WERI-Rb-1 (cell line): ENCODE measurements around the gene SYNPO2L.
"Not testable (repeated sequence)": the region's sequence is repeated elsewhere in the genome, so short reads cannot be mapped to it uniquely, and the experiment has no call there.

Source experiments
- DNase-seq: peaks from one replicate; pipeline ENCODE4 v3.0.0-alpha.2; 2020
- H3K27ac ChIP-seq: fragments of 250-450 bp; sonication (Bioruptor Pico); 2 replicates; pipeline ENCODE4 v1.5.1; 2020; ENCODE audit warnings: mild to moderate bottlenecking, moderate library complexity
- H3K27me3 ChIP-seq: fragments of 250-450 bp; sonication (Bioruptor Pico); 2 replicates; pipeline ENCODE4 v1.5.1; 2021; ENCODE audit warnings: mild to moderate bottlenecking, low read depth, moderate library complexity; ENCODE audit not compliant: insufficient read depth, severe bottlenecking
- H3K36me3 ChIP-seq: fragments of 250-450 bp; sonication (Bioruptor Pico); 2 replicates; pipeline ENCODE4 v1.5.1; 2020; ENCODE audit warnings: mild to moderate bottlenecking, moderate library complexity
- H3K4me3 ChIP-seq: 2 replicates; pipeline ENCODE4 v1.5.1; 2011; ENCODE audit warnings: low read depth, mild to moderate bottlenecking, control low read depth, low read length
- H3K9me3 ChIP-seq: fragments of 250-450 bp; sonication (Bioruptor Pico); 2 replicates; pipeline ENCODE4 v1.5.1; 2021; ENCODE audit warnings: mild to moderate bottlenecking, moderate library complexity; ENCODE audit not compliant: severe bottlenecking
- TF ChIP-seq, protein P1 (sequence below): IDR thresholded peaks from 2 replicates; pipeline ENCODE4 v1.5.1; 2011; ENCODE audit warnings: low read depth, mild to moderate bottlenecking, control low read depth, inconsistent platforms, low read length

Gene SYNPO2L

GRCh38 chr10:73625884-73626752, 29.7 kb downstream of the SYNPO2L start:
- Histone ChIP-seq H3K27me3 (no peaks in the 10 kb centered on the region), H3K4me3 (peak overlapping the region; percentile 59), H3K27ac (peak overlapping the region; percentile 77), H3K9me3 (no peaks in the 10 kb centered on the region), H3K36me3 (no peaks in the 10 kb centered on the region; the same call in 1 of the 2 replicates)
- TF ChIP-seq, protein P1, sequence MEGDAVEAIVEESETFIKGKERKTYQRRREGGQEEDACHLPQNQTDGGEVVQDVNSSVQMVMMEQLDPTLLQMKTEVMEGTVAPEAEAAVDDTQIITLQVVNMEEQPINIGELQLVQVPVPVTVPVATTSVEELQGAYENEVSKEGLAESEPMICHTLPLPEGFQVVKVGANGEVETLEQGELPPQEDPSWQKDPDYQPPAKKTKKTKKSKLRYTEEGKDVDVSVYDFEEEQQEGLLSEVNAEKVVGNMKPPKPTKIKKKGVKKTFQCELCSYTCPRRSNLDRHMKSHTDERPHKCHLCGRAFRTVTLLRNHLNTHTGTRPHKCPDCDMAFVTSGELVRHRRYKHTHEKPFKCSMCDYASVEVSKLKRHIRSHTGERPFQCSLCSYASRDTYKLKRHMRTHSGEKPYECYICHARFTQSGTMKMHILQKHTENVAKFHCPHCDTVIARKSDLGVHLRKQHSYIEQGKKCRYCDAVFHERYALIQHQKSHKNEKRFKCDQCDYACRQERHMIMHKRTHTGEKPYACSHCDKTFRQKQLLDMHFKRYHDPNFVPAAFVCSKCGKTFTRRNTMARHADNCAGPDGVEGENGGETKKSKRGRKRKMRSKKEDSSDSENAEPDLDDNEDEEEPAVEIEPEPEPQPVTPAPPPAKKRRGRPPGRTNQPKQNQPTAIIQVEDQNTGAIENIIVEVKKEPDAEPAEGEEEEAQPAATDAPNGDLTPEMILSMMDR: no peak
- DNase-seq: peak; percentile 93

- H3K27me3 ChIP-seq: no peaks in the 10 kb centered on the region
- peak overlapping the region; percentile 59 for H3K4me3 ChIP-seq
- no peaks in the 10 kb centered on the region; the same call in 1 of the 2 replicates for H3K36me3 ChIP-seq
- peak overlapping the region; percentile 81 for H3K27ac ChIP-seq
- TF ChIP-seq, protein P1: no peak
- peak; percentile 54 for DNase-seq
- H3K9me3 ChIP-seq: no peaks in the 10 kb centered on the region
Observed at GRCh38 chr10:73625004-73625883, 30.6 kb downstream of the SYNPO2L start.

GRCh38 chr10:73623056-73623455, 32.8 kb downstream of the SYNPO2L start:
- Histone ChIP-seq H3K36me3 (no peaks in the 10 kb centered on the region; the same call in 1 of the 2 replicates), H3K27ac (no peak overlapping the region)
- DNase-seq: no peak

GRCh38 chr10:73620974-73621373, 34.9 kb downstream of the SYNPO2L start:
- not testable (repeated sequence) for H3K36me3 ChIP-seq, H3K4me3 ChIP-seq, DNase-seq, H3K27ac ChIP-seq, H3K27me3 ChIP-seq, H3K9me3 ChIP-seq

More at GRCh38 chr10:73623056-73623455, 32.8 kb downstream of the SYNPO2L start:
- H3K4me3 ChIP-seq: no peak overlapping the region
- no peaks in the 10 kb centered on the region for H3K27me3 ChIP-seq
- H3K9me3 ChIP-seq: no peaks in the 10 kb centered on the region
- TF ChIP-seq, protein P1: no peak

DNA sequence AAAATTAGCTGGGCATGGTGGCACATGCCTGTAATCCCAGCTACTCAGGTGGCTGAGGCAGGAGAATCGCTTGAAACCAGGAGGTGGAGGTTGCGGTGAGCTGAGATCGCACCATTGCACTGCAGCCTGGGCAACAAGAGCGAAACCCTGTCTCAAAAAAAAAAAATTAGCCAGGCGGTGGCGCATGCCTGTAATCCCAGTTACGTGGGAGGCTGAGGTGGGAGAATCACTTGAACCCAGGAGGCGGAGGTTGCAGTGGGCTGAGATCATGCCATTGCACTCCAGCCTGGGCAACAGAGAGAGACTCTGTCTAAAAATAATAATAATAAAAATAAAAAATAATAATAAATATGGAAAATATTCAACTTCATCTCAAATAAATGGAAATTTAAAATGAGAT, 38.7 kb downstream of the SYNPO2L start:
- H3K27me3 ChIP-seq, H3K27ac ChIP-seq, H3K9me3 ChIP-seq, H3K4me3 ChIP-seq, H3K36me3 ChIP-seq, DNase-seq: not testable (repeated sequence)

DNA sequence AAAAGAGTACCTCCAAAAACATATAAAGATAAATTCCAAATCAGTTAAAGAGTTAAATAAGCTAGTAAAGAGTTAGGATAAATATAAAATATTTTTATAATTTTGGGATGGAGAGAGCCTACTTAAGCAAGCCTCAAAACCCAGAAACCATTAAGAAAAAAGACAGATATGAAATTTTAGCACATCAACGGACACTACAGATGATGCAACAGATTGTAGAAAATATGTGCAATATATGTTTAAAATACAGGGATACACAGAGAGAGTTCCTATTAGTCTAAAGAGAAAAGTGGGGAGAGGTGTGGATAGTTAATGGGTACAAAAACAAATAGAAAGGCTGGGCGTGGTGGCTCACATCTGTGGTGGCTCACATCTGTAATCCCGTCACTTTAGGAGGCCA, 41.1 kb downstream of the SYNPO2L start:
- Histone ChIP-seq H3K27me3 (no peaks in the 10 kb centered on the region), H3K4me3 (no peak overlapping the region), H3K36me3 (no peaks in the 10 kb centered on the region; the same call in 1 of the 2 replicates), H3K27ac (no peak overlapping the region), H3K9me3 (no peaks in the 10 kb centered on the region)
- DNase-seq: no peak
- TF ChIP-seq, protein P1: no peak
